GM12873 (cell line): ENCODE measurements around the gene KIRREL3.

Source experiments
- TF ChIP-seq, protein P1 (sequence below): IDR thresholded peaks from 2 replicates; pipeline ENCODE4 v1.5.1; 2012; ENCODE audit warnings: low read depth, mild to moderate bottlenecking, moderate library complexity, low read length, control low read depth; ENCODE audit not compliant: insufficient read depth; ENCODE audit errors: missing control alignments

The KIRREL3 gene

DNA sequence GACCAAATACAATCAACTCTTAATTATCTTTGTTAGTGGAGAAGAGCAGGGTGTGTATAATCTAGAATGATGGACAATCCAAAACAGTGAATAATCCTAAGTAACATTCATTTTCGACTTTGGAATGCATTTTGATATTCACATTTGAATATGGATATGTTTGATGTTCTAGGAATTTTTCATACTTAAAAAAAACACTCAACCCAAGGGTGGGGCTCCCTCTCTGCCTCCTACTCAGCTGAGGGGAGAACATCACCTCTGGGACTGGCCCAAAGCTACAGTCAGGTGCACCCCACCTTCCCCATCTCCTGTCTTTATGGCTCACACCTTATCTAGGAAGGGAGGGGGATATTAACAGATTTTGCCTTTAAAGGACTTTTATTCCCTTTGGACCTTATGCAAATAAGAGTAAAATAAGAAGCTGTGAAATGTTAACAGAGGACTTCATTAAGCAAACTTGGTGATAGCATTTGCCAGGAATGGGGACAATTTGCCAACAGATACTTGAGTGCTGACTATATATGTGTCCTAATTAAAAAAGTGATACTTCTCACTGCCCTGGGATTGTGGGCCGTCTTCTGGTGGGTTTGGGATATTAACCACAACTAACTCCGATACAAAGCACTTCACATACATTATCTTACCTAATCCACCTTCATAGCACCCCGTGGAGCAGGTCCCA is 458.1 kb downstream of the KIRREL3 start:
- TF ChIP-seq, protein P1, sequence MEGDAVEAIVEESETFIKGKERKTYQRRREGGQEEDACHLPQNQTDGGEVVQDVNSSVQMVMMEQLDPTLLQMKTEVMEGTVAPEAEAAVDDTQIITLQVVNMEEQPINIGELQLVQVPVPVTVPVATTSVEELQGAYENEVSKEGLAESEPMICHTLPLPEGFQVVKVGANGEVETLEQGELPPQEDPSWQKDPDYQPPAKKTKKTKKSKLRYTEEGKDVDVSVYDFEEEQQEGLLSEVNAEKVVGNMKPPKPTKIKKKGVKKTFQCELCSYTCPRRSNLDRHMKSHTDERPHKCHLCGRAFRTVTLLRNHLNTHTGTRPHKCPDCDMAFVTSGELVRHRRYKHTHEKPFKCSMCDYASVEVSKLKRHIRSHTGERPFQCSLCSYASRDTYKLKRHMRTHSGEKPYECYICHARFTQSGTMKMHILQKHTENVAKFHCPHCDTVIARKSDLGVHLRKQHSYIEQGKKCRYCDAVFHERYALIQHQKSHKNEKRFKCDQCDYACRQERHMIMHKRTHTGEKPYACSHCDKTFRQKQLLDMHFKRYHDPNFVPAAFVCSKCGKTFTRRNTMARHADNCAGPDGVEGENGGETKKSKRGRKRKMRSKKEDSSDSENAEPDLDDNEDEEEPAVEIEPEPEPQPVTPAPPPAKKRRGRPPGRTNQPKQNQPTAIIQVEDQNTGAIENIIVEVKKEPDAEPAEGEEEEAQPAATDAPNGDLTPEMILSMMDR = no peak

DNA sequence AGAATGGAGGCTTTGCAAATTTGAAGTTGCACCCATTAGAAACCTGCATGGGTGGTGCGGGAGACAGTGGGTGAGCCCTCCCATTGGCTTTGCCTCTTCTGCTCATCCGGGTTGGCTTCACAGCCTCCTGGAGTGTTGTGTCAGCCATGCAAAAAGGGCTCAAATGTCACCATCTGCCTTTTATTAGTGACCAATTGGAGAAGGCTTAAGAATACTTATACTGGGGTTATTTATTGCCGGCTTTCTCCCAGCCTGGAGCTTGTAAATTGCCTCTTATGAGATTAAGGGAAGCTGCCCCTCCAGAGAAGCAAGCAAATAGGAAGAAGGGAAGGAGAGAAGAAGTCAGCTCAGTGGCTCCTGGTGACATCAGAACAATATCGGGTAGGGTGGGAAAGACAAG is 462.5 kb downstream of the KIRREL3 start:
- TF ChIP-seq, protein P1 = no peak

DNA sequence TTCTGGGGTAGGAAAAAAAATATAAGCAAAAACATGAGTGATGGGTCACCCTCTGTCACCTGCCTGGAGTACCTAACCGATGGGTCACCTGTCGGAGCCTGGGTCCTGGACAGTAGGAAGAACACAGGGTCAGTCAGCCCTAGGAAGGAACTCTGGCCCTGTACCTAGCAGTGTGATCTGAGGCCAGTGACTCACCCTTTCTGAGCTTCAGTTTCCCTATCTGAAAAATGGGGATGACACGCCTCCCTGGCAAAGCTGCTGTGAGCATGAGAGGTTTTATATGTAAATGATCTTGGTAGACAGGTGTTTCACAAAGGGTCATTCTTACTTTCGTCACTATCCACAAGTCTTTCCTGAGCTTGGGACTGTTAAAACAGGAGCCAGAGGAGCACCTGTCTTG is 463.1 kb downstream of the KIRREL3 start:
- TF ChIP-seq, protein P1 = no peak

DNA sequence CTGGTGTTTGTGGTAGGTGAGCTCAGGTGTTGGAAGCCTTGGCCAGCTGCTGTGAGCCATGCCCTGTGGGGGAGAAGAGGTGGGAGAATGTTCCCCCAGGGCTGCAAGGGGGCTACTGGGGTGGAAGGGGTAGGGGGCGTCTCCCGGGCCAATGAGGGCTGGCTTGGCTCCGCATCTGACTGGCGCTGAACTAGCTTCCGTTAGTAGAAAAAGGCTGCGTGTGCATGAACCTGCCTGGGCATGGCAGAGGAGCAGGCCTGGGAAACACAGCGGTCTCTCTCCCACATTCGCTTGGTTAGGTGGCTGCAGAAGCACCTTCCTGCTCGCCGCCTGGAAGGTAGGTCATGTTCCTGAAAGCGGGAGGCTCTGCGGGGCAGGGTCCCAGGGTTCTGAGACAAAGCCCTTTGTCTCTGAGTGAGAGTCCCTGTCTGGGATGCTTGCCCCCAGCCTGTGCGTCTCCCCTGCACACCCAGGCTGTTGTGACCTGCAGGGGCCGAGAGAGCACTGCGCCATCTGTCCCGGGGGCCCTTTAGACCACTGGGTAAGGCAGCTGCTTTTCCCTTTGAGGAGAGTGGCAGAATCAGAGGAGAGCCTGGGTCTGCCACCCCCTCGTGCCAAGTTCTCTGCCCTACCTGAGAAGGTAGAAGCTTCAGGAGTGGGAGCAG is 466.3 kb downstream of the KIRREL3 start:
- TF ChIP-seq, protein P1 = no peak

DNA sequence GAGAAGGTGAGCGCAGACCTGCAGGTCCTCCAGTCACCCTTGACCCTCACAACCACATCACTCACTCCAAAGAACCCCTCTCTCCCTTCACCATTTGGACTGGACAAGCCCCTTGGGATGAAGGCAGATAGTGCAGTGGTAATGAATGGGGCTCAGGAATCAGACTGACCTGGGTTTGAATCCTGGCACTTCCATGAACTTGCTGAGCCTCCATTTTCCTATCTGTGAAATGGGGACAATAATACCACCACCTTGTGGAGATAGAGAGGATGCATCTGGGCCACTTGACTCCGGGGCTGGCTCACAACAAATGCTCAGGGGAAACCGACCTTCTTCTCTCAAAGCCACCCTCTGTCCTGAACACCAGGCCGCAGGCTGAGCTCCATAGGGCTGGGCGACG is 467.0 kb downstream of the KIRREL3 start:
- TF ChIP-seq, protein P1 = peak; percentile 27

DNA sequence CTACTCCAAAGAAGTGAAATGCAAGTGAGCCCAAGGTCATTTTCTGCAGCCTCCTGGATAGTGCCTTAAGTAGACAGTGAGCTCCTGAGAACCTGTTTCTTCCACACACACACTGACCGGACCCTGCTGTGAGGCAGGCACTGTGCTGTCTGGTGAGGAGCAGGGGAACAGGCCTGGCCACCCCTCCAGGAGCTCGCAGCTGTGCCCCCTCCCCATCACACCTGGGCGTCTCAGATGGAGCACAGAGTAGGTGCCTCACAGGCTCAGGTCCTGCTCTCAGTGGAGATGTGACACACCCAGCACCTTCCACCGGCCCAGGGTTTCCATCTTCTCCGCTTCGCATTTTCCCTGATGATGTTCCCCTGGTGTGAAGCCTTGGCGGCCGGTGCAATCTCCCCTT is 470.2 kb downstream of the KIRREL3 start:
- TF ChIP-seq, protein P1 = no peak

DNA sequence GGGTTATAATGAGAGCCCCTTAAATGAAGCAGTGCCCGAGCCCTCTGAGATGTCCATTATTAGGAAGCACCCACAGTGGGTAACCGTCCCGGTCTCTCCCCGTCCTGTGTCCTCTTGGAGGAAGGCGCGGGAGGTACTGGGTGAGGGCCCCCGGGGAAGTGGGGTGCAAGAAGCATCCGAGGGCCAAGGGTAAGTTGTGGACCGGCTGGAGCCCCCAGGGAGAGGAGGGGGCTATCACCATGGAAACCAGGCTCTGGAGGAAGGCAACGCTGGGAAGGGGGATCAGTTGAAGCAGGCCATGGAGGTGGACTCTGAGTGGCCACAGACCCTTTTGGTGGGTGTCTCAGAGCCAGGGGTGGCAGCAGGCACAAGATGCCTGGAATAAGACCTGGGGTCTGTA is 471.5 kb downstream of the KIRREL3 start:
- TF ChIP-seq, protein P1 = no peak
